KMS-11 (cell line): ENCODE data around the gene UBE2E2.

ENCODE experiments used
- H2AFZ ChIP-seq: fragments of 200-600 bp; sonication (generic); 2 replicates; pipeline ENCODE4 v1.6.1; 2016; ENCODE audit warnings: antibody characterized with exemption, mixed run types, low read depth
- H3K27ac ChIP-seq: fragments of 200-600 bp; sonication (generic); 2 replicates; pipeline ENCODE4 v1.6.1; 2016; ENCODE audit warnings: mild to moderate bottlenecking, mixed run types
- H3K27me3 ChIP-seq: fragments of 200-600 bp; sonication (generic); 2 replicates; pipeline ENCODE4 v1.6.1; 2017; ENCODE audit warnings: mild to moderate bottlenecking, low read depth, mixed run types, moderate library complexity; ENCODE audit not compliant: insufficient read depth
- H3K36me3 ChIP-seq: fragments of 200-600 bp; sonication (generic); 2 replicates; pipeline ENCODE4 v1.6.1; 2017; ENCODE audit warnings: mild to moderate bottlenecking, mixed run types; ENCODE audit not compliant: insufficient read depth
- H3K4me1 ChIP-seq: fragments of 200-600 bp; sonication (generic); 2 replicates; pipeline ENCODE4 v1.6.1; 2016; ENCODE audit warnings: mild to moderate bottlenecking, low read depth, mixed run types; ENCODE audit not compliant: poor library complexity, severe bottlenecking
- H3K4me2 ChIP-seq: fragments of 200-600 bp; sonication (generic); 2 replicates; pipeline ENCODE4 v1.7.0; 2016; ENCODE audit warnings: mild to moderate bottlenecking, mixed run types
- H3K4me3 ChIP-seq: fragments of 200-600 bp; sonication (generic); IDR thresholded peaks from 2 replicates; pipeline ENCODE4 v1.6.1; 2017; ENCODE audit warnings: low read depth, low read length, mixed read lengths; ENCODE audit not compliant: insufficient read depth
- H3K79me2 ChIP-seq: fragments of 200-600 bp; sonication (generic); 2 replicates; pipeline ENCODE4 v1.6.1; 2016; ENCODE audit warnings: low read depth, mixed run types; ENCODE audit not compliant: insufficient read depth
- H3K9ac ChIP-seq: fragments of 200-600 bp; sonication (generic); 2 replicates; pipeline ENCODE4 v1.6.1; 2016; ENCODE audit warnings: mild to moderate bottlenecking, mixed run types
- H4K20me1 ChIP-seq: fragments of 200-600 bp; sonication (generic); 2 replicates; pipeline ENCODE4 v1.6.1; 2016; ENCODE audit warnings: mild to moderate bottlenecking, mixed run types; ENCODE audit not compliant: insufficient read depth
- TF ChIP-seq, protein P1 (sequence below): fragments of 200-600 bp; sonication (generic); conservative IDR thresholded peaks from 2 replicates; pipeline ENCODE4 v1.6.1; 2017; ENCODE audit warnings: low read depth, mild to moderate bottlenecking, antibody characterized with exemption, low read length, moderate library complexity, mixed read lengths

Gene UBE2E2

DNA sequence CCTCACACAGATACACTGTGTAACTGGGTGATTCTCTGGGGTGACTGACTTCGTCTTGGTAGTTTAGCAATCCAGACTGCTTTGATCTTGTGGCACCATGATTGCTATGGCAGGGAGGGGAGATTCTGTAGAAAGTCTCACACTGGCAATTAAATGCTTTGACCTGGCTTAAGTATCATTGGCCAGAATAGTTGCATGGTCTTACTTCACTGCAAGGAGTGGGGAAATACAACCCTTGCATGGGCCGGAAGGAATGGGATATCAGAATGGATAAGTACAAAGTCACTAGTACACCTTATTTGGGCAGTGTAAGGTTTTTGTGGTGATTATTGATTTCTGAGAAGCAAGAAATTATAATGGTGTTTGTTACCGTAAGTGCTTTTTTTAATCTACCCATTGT, 153.8 kb downstream of the UBE2E2 start:
- H3K4me2 ChIP-seq, result no peak overlapping the region
- no peaks in the 10 kb centered on the region for H3K36me3 ChIP-seq
- no peak overlapping the region for H3K27ac ChIP-seq
- TF ChIP-seq, protein P1, sequence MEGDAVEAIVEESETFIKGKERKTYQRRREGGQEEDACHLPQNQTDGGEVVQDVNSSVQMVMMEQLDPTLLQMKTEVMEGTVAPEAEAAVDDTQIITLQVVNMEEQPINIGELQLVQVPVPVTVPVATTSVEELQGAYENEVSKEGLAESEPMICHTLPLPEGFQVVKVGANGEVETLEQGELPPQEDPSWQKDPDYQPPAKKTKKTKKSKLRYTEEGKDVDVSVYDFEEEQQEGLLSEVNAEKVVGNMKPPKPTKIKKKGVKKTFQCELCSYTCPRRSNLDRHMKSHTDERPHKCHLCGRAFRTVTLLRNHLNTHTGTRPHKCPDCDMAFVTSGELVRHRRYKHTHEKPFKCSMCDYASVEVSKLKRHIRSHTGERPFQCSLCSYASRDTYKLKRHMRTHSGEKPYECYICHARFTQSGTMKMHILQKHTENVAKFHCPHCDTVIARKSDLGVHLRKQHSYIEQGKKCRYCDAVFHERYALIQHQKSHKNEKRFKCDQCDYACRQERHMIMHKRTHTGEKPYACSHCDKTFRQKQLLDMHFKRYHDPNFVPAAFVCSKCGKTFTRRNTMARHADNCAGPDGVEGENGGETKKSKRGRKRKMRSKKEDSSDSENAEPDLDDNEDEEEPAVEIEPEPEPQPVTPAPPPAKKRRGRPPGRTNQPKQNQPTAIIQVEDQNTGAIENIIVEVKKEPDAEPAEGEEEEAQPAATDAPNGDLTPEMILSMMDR, result no peak
- H3K4me3 ChIP-seq, result no peak overlapping the region
- H3K4me1 ChIP-seq, result no peaks in the 10 kb centered on the region
- H2AFZ ChIP-seq, result no peak overlapping the region
- H4K20me1 ChIP-seq, result no peaks in the 10 kb centered on the region
- H3K9ac ChIP-seq, result no peak overlapping the region
- no peaks in the 10 kb centered on the region for H3K27me3 ChIP-seq
- H3K79me2 ChIP-seq, result no peaks in the 10 kb centered on the region

DNA sequence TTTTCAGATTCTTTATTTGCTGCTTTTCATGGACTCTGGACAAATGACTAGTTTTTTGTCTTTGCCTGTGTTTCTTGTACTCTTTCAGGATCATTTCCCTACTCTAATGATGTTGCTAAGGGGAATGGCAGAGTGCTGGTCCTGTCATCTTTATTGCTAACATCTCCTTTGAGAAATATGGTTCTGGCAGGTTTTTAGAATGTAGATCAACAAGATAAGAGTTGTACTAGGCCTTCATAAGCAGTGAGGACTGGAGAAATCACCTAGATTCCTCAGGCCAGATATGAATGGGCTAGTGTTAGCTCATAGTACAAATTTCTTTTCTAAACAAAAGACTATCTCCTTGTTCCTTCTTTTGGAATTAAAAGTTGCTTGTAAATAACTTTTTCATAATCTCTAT, 156.0 kb downstream of the UBE2E2 start:
- Histone ChIP-seq H4K20me1 (no peaks in the 10 kb centered on the region), H3K9ac (no peak overlapping the region), H3K4me2 (no peak overlapping the region), H3K27ac (no peak overlapping the region), H3K36me3 (no peaks in the 10 kb centered on the region), H3K4me1 (no peaks in the 10 kb centered on the region), H3K4me3 (no peak overlapping the region), H2AFZ (no peak overlapping the region), H3K79me2 (no peaks in the 10 kb centered on the region), H3K27me3 (no peaks in the 10 kb centered on the region)
- TF ChIP-seq, protein P1, result no peak

DNA sequence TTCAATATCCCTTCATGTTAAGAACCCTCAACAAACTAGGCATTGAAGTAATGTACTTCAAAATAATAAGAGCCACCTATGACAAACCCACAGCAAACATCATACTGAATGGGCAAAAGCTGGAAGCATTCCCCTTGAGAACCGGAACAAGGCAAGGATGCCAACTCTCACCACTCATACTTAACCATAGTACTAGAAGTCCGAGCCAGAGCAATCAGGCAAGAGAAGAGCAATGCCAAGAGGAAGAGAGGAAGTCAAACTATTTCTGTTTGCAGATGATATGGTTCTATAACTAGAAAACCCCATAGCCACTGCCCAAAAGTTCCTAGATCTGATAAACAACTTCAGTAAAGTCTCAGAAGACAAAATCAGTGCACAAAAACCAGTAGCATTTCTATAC, 161.9 kb downstream of the UBE2E2 start:
- Histone ChIP-seq H3K79me2 (no peaks in the 10 kb centered on the region), H3K4me3 (no peak overlapping the region), H3K27me3 (no peaks in the 10 kb centered on the region), H3K36me3 (no peaks in the 10 kb centered on the region), H3K27ac (no peak overlapping the region), H2AFZ (no peak overlapping the region), H3K4me2 (no peak overlapping the region), H3K4me1 (no peaks in the 10 kb centered on the region), H4K20me1 (no peaks in the 10 kb centered on the region), H3K9ac (no peak overlapping the region)
- TF ChIP-seq, protein P1, result no peak

DNA sequence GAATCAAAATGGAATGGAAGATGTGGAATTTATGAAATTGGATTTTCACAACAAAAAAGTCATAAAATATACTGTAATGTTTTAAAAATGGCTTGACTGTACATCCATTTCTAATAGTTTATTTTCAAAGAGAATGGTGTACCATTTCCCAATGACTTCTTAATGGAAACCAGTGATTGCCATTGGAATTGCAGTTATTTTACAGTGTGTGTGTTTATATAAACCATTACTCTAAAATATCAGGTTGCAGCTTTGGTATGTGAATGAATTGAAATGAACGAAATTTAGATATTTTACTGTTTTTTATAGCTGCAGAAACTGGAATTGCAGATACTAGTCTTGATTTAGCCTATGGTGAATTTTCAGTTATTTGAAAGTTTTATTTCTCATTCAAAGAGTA, 165.6 kb downstream of the UBE2E2 start:
- no peaks in the 10 kb centered on the region for H3K79me2 ChIP-seq
- H3K36me3 ChIP-seq, result no peaks in the 10 kb centered on the region
- H3K4me1 ChIP-seq, result no peaks in the 10 kb centered on the region
- no peaks in the 10 kb centered on the region for H4K20me1 ChIP-seq
- TF ChIP-seq, protein P1, result no peak
- H2AFZ ChIP-seq, result no peak overlapping the region
- no peak overlapping the region for H3K9ac ChIP-seq
- H3K27ac ChIP-seq, result no peak overlapping the region
- H3K4me2 ChIP-seq, result no peak overlapping the region
- no peak overlapping the region for H3K4me3 ChIP-seq
- no peaks in the 10 kb centered on the region for H3K27me3 ChIP-seq
